HCT116 (cell line): ENCODE measurements around the gene FAM221A. TPM values are rescaled to one million over a fixed set of nuclear protein-coding genes. Genes with fewer than 3 reads are reported as not detected.

Experiments
- ATAC-seq: fragments of 200-7000 bp; cut with Tn5 transposase; 2 replicates; pipeline ENCODE4 v1.9.1; 2020; ENCODE audit warnings: mild to moderate bottlenecking, moderate library complexity
- BruUV-seq: library from RNA; stranded (reverse); fragments of 400-500 nt; replicated peaks from 2 replicates; lab custom pipeline; 2021; lab: Mats Ljungman, UMichigan
- CTCF ChIA-PET: fragments of 300-600 bp; sonication (Branson Sonifier 250); formaldehyde crosslinking; loops from one replicate; lab custom pipeline; 2021; ENCODE audit warnings: antibody characterized with exemption; lab: Charles Lee
- POLR2A ChIA-PET: fragments of 300-600, 350-600 bp; sonication (Branson Sonifier 250); formaldehyde crosslinking; loops from one replicate; lab custom pipeline; 2021; ENCODE audit warnings: antibody characterized with exemption; lab: Charles Lee
- RAD21 ChIA-PET, 2 experiments: fragments of 300-600 bp; sonication (Branson Sonifier 250); formaldehyde crosslinking; loops; one replicate each; lab custom pipeline; 2023; ENCODE audit warnings: low total read pairs in 2 of 2; ENCODE audit not compliant: uncharacterized antibody in 2 of 2, unreplicated experiment in 2 of 2, low non-redundant PET in 1 of 2; lab: Charles Lee
- DNase-seq: peaks from one replicate; pipeline ENCODE4 v3.0.0-alpha.2; 2010; ENCODE audit warnings: low read depth, low spot score
- H2AFZ ChIP-seq: fragments of 200-600 bp; shearing (Covaris generic), sonication (generic); 2 replicates; pipeline ENCODE4 v1.6.1; 2017; ENCODE audit warnings: low read depth, mixed run types, mixed read lengths, antibody characterized with exemption, low read length; ENCODE audit not compliant: poor library complexity, severe bottlenecking
- H3K27ac ChIP-seq: 2 replicates; pipeline ENCODE4 v1.5.1; 2012; ENCODE audit warnings: low read depth, low read length
- H3K27me3 ChIP-seq: fragments of 200-600 bp; sonication (generic); 2 replicates; pipeline ENCODE4 v1.6.1; 2016; ENCODE audit warnings: mixed run types, low read length, mixed read lengths; ENCODE audit not compliant: insufficient read depth
- H3K36me3 ChIP-seq, 2 experiments: fragments of 200-500 bp in 1 of 2; fragments of 200-600 bp in 1 of 2; sonication (Bioruptor generic) in 1 of 2; sonication (generic) in 1 of 2; 2 replicates each; pipeline versions ENCODE4 v1.5.1 to v1.6.1; 2014 to 2016; ENCODE audit warnings: low read length in 2 of 2, inconsistent platforms in 1 of 2, mixed read lengths in 1 of 2, mixed run types in 1 of 2; ENCODE audit not compliant: insufficient read depth in 2 of 2, control insufficient read depth in 1 of 2
- H3K4me1 ChIP-seq, 2 experiments: fragments of 200-600 bp in 1 of 2; sonication (generic) in 1 of 2; 2 replicates each; pipeline versions ENCODE4 v1.5.1 to v1.6.1; 2012 to 2017; ENCODE audit warnings: low read length in 2 of 2, inconsistent platforms in 1 of 2, mild to moderate bottlenecking in 1 of 2, mixed read lengths in 1 of 2, mixed run types in 1 of 2, moderate library complexity in 1 of 2; ENCODE audit not compliant: insufficient read depth in 2 of 2, control insufficient read depth in 1 of 2
- H3K4me2 ChIP-seq: fragments of 200-600 bp; sonication (generic); 2 replicates; pipeline ENCODE4 v1.6.1; 2017; ENCODE audit warnings: mixed run types, low read length, mixed read lengths
- H3K4me3 ChIP-seq, 2 experiments: fragments of 200-600 bp in 1 of 2; sonication (generic) in 1 of 2; replicated peaks in 1 of 2; 2 replicates each; pipeline ENCODE4 v1.5.1; 2011 to 2016; ENCODE audit warnings: low read length in 2 of 2, control low read depth in 1 of 2, low read depth in 1 of 2, mild to moderate bottlenecking in 1 of 2, mixed read lengths in 1 of 2, mixed run types in 1 of 2
- H3K79me2 ChIP-seq: fragments of 200-600 bp; sonication (generic); 2 replicates; pipeline ENCODE4 v1.6.1; 2017; ENCODE audit warnings: mild to moderate bottlenecking, mixed run types, low read length, moderate library complexity, mixed read lengths; ENCODE audit not compliant: insufficient read depth
- H3K9ac ChIP-seq: fragments of 200-600 bp; sonication (generic); 2 replicates; pipeline ENCODE4 v1.6.1; 2016; ENCODE audit warnings: low read length, mixed read lengths
- H3K9me2 ChIP-seq: fragments of 200-600 bp; sonication (generic), shearing (Covaris generic); 2 replicates; pipeline ENCODE4 v1.6.1; 2017; ENCODE audit warnings: mixed run types, mild to moderate bottlenecking, moderate library complexity; ENCODE audit not compliant: insufficient read depth
- H3K9me3 ChIP-seq, 2 experiments: fragments of 200-500 bp in 1 of 2; fragments of 200-600 bp in 1 of 2; sonication (Bioruptor generic) in 1 of 2; sonication (generic) in 1 of 2; 2 replicates each; pipeline ENCODE4 v1.6.1; 2014 to 2017; ENCODE audit warnings: low read length in 2 of 2, mixed read lengths in 2 of 2, inconsistent platforms in 1 of 2, low read depth in 1 of 2, mild to moderate bottlenecking in 1 of 2, mixed run types in 1 of 2, moderate library complexity in 1 of 2; ENCODE audit not compliant: control insufficient read depth in 1 of 2, insufficient read depth in 1 of 2
- H4K20me1 ChIP-seq: fragments of 200-600 bp; sonication (generic), shearing (Covaris generic); 2 replicates; pipeline ENCODE4 v1.6.1; 2017; ENCODE audit warnings: mixed run types, mild to moderate bottlenecking, moderate library complexity; ENCODE audit not compliant: insufficient read depth
- CEBPB ChIP-seq: IDR thresholded peaks from 2 replicates; pipeline ENCODE4 v1.6.1; 2012; ENCODE audit warnings: low read depth
- ELF1 ChIP-seq: IDR thresholded peaks from 2 replicates; pipeline ENCODE4 v1.6.1; 2012; ENCODE audit warnings: low read depth, borderline replicate concordance
- EZH2 ChIP-seq: fragments of 200-600 bp; sonication (generic); IDR thresholded peaks from 2 replicates; pipeline ENCODE4 v1.6.1; 2017; ENCODE audit warnings: antibody characterized with exemption, mixed run types
- FOSL1 ChIP-seq: IDR thresholded peaks from 2 replicates; pipeline ENCODE4 v1.6.1; 2012; ENCODE audit warnings: low read depth
- JUND ChIP-seq: IDR thresholded peaks from 2 replicates; pipeline ENCODE4 v1.6.1; 2012
- POLR2A ChIP-seq: IDR thresholded peaks from 2 replicates; pipeline ENCODE4 v1.7.0; 2011; ENCODE audit warnings: borderline replicate concordance; ENCODE audit not compliant: insufficient read depth, insufficient read length; ENCODE audit errors: extremely low read depth
- POLR2AphosphoS5 ChIP-seq: IDR thresholded peaks from 2 replicates; pipeline ENCODE4 v1.6.1; 2011; ENCODE audit warnings: mild to moderate bottlenecking, low read depth, low read length, moderate library complexity
- SIN3A ChIP-seq: IDR thresholded peaks from 2 replicates; pipeline ENCODE4 v1.6.1; 2012; ENCODE audit warnings: low read depth
- SP1 ChIP-seq: IDR thresholded peaks from 2 replicates; pipeline ENCODE4 v1.6.1; 2012; ENCODE audit warnings: low read depth
- SRF ChIP-seq: IDR thresholded peaks from 2 replicates; pipeline ENCODE4 v1.6.1; 2012; ENCODE audit warnings: low read depth
- TCF7L2 ChIP-seq: IDR thresholded peaks from 2 replicates; pipeline ENCODE4 v1.7.0; 2011; ENCODE audit warnings: borderline replicate concordance, inconsistent platforms; ENCODE audit not compliant: insufficient read depth, insufficient read length; ENCODE audit errors: extremely low read depth
- YY1 ChIP-seq: IDR thresholded peaks from 2 replicates; pipeline ENCODE4 v1.6.1; 2011; ENCODE audit warnings: low read length, low read depth, moderate library complexity, mild to moderate bottlenecking; ENCODE audit not compliant: insufficient replicate concordance; ENCODE audit errors: extremely low read depth
- ZFX ChIP-seq: fragments of 450-650 bp; IDR thresholded peaks from 2 replicates; pipeline ENCODE4 v1.6.1; 2017
- ZNF274 ChIP-seq: fragments of 200-500 bp; sonication (Bioruptor generic); IDR thresholded peaks from 2 replicates; pipeline ENCODE4 v1.6.1; 2014; ENCODE audit warnings: mild to moderate bottlenecking, low read depth, low read length, inconsistent platforms
- intact Hi-C: fragments of 100-400 bp; cut with micrococcal nuclease; formaldehyde crosslinking; loops from 2 replicates; pipeline ENCODE4 v1.10.0; 2022
- total RNA-seq: library from RNA; stranded (reverse); gene quantifications from one replicate; pipeline ENCODE4 v1.2.1, GENCODE V29; 2021; ENCODE audit not compliant: unreplicated experiment
- TF ChIP-seq, protein P1 (sequence below): IDR thresholded peaks from 2 replicates; pipeline ENCODE4 v1.6.1; 2012; ENCODE audit warnings: low read depth
- TF ChIP-seq, protein P2 (sequence below), 3 experiments: fragments of 200-600 bp in 1 of 3; sonication (generic) in 1 of 3; IDR thresholded peaks in 2 of 3; conservative IDR thresholded peaks in 1 of 3; 2 replicates each; pipeline ENCODE4 v1.5.1; 2012 to 2017; ENCODE audit warnings: low read depth in 2 of 3, low read length in 2 of 3, antibody characterized with exemption in 1 of 3, borderline replicate concordance in 1 of 3, control low read depth in 1 of 3, mild to moderate bottlenecking in 1 of 3, mixed read lengths in 1 of 3, mixed run types in 1 of 3, moderate library complexity in 1 of 3; ENCODE audit not compliant: insufficient read depth in 1 of 3
- TF ChIP-seq, protein P3 (sequence below): IDR thresholded peaks from 2 replicates; pipeline ENCODE4 v1.6.1; 2012
- TF ChIP-seq, protein P4 (sequence below): IDR thresholded peaks from 2 replicates; pipeline ENCODE4 v1.6.1; 2012
- TF ChIP-seq, protein P5 (sequence below): IDR thresholded peaks from 2 replicates; pipeline ENCODE4 v1.6.1; 2011; ENCODE audit warnings: mild to moderate bottlenecking, low read length, moderate library complexity; ENCODE audit not compliant: insufficient replicate concordance; ENCODE audit errors: extremely low read depth

Gene FAM221A
- total RNA-seq, 1 experiment from 2014 or later, result 2.2 TPM

DNA sequence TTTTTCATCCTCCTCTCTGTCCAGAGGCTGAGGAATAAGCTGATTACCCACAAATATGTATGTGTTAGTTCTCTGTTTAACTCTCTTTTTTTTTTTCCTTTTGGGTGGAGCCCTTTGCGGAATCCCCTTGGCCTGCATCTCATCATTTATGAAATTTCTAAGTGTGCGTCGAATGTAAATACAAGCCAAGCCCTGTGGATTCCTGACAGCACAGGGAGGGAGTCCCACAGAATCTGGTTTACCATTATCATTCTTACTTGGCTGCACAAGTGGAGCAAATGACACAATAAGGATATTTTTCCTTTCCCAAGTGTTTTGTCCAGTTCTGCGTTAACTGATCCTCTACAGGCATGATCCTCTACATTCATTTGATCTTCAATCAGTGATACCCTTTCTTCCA lies 41.5 kb downstream of the FAM221A start:
- RAD21 ChIA-PET, result no interaction called here
- CTCF ChIA-PET, result no interaction called here
- POLR2A ChIA-PET, result no interaction called here

More for the DNA sequence above, 41.5 kb downstream of the FAM221A start:
- BruUV-seq, result no TSS peak
- Histone ChIP-seq H3K36me3 (no peaks in the 10 kb centered on the region), H3K9me3 (no peaks in the 10 kb centered on the region), H3K4me1 (no peaks in the 10 kb centered on the region), H3K9me2 (no peaks in the 10 kb centered on the region), H3K27ac (no peak overlapping the region), H3K9ac (no peak overlapping the region), H3K4me3 (no peak overlapping the region), H4K20me1 (no peaks in the 10 kb centered on the region), H3K27me3 (no peaks in the 10 kb centered on the region), H2AFZ (no peak overlapping the region), H3K4me2 (no peak overlapping the region), H3K79me2 (no peaks in the 10 kb centered on the region)
- ATAC-seq, result no peak
- TF ChIP-seq, protein P1, sequence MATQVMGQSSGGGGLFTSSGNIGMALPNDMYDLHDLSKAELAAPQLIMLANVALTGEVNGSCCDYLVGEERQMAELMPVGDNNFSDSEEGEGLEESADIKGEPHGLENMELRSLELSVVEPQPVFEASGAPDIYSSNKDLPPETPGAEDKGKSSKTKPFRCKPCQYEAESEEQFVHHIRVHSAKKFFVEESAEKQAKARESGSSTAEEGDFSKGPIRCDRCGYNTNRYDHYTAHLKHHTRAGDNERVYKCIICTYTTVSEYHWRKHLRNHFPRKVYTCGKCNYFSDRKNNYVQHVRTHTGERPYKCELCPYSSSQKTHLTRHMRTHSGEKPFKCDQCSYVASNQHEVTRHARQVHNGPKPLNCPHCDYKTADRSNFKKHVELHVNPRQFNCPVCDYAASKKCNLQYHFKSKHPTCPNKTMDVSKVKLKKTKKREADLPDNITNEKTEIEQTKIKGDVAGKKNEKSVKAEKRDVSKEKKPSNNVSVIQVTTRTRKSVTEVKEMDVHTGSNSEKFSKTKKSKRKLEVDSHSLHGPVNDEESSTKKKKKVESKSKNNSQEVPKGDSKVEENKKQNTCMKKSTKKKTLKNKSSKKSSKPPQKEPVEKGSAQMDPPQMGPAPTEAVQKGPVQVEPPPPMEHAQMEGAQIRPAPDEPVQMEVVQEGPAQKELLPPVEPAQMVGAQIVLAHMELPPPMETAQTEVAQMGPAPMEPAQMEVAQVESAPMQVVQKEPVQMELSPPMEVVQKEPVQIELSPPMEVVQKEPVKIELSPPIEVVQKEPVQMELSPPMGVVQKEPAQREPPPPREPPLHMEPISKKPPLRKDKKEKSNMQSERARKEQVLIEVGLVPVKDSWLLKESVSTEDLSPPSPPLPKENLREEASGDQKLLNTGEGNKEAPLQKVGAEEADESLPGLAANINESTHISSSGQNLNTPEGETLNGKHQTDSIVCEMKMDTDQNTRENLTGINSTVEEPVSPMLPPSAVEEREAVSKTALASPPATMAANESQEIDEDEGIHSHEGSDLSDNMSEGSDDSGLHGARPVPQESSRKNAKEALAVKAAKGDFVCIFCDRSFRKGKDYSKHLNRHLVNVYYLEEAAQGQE, result no peak
- TF ChIP-seq ZNF274 (no peak), JUND (no peak), POLR2AphosphoS5 (no peak), CEBPB (no peak), YY1 (no peak), SP1 (no peak), TCF7L2 (no peak), ELF1 (no peak), POLR2A (no peak), SRF (no peak), ZFX (no peak), FOSL1 (no peak), SIN3A (no peak), EZH2 (no peak)
- TF ChIP-seq, protein P2, sequence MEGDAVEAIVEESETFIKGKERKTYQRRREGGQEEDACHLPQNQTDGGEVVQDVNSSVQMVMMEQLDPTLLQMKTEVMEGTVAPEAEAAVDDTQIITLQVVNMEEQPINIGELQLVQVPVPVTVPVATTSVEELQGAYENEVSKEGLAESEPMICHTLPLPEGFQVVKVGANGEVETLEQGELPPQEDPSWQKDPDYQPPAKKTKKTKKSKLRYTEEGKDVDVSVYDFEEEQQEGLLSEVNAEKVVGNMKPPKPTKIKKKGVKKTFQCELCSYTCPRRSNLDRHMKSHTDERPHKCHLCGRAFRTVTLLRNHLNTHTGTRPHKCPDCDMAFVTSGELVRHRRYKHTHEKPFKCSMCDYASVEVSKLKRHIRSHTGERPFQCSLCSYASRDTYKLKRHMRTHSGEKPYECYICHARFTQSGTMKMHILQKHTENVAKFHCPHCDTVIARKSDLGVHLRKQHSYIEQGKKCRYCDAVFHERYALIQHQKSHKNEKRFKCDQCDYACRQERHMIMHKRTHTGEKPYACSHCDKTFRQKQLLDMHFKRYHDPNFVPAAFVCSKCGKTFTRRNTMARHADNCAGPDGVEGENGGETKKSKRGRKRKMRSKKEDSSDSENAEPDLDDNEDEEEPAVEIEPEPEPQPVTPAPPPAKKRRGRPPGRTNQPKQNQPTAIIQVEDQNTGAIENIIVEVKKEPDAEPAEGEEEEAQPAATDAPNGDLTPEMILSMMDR (IDR thresholded peaks at IDR 0.05 in 2 of 3, conservative IDR thresholded peaks at IDR 0.05 in 1 of 3; ENCODE audit: borderline replicate concordance in 1 of 3, insufficient read depth in 1 of 3, low read depth in 2 of 3, low read length in 2 of 3), result no peak
- TF ChIP-seq, protein P3, sequence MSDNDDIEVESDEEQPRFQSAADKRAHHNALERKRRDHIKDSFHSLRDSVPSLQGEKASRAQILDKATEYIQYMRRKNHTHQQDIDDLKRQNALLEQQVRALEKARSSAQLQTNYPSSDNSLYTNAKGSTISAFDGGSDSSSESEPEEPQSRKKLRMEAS, result no peak
- TF ChIP-seq, protein P4, sequence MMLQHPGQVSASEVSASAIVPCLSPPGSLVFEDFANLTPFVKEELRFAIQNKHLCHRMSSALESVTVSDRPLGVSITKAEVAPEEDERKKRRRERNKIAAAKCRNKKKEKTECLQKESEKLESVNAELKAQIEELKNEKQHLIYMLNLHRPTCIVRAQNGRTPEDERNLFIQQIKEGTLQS, result no peak
- TF ChIP-seq, protein P5, sequence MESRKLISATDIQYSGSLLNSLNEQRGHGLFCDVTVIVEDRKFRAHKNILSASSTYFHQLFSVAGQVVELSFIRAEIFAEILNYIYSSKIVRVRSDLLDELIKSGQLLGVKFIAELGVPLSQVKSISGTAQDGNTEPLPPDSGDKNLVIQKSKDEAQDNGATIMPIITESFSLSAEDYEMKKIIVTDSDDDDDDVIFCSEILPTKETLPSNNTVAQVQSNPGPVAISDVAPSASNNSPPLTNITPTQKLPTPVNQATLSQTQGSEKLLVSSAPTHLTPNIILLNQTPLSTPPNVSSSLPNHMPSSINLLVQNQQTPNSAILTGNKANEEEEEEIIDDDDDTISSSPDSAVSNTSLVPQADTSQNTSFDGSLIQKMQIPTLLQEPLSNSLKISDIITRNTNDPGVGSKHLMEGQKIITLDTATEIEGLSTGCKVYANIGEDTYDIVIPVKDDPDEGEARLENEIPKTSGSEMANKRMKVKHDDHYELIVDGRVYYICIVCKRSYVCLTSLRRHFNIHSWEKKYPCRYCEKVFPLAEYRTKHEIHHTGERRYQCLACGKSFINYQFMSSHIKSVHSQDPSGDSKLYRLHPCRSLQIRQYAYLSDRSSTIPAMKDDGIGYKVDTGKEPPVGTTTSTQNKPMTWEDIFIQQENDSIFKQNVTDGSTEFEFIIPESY, result no peak
- intact Hi-C loops, result no loop called here
- DNase-seq, result no peak
